Choroid plexus epithelial cell (primary cell): Measurements from ENCODE around the gene TNS1.

Source experiments
- DNase-seq: peaks from one replicate; pipeline ENCODE4 v3.0.0-alpha.2; 2010; ENCODE audit warnings: low read depth
- H3K4me3 ChIP-seq: 2 replicates; pipeline ENCODE4 v1.5.1; 2011; ENCODE audit warnings: low read depth, mild to moderate bottlenecking, control low read depth, low read length, moderate library complexity
- CTCF ChIP-seq: conservative IDR thresholded peaks from 2 replicates; pipeline ENCODE4 v1.5.1; 2011; ENCODE audit warnings: low read depth, mild to moderate bottlenecking, control low read depth, inconsistent platforms, low read length, moderate library complexity

TNS1 gene

GRCh38 chr2:217801711-217802110 lies 201.1 kb downstream of the TNS1 start:
- TF ChIP-seq CTCF, result no peak
- DNase-seq, result no peak
- no peak overlapping the region for H3K4me3 ChIP-seq

- DNase-seq, result no peak
- TF ChIP-seq CTCF, result no peak
- H3K4me3 ChIP-seq, result no peak overlapping the region
Observed at GRCh38 chr2:217801115-217801531, 201.7 kb downstream of the TNS1 start.

GRCh38 chr2:217800433-217801114 lies 202.2 kb downstream of the TNS1 start:
- TF ChIP-seq CTCF, result no peak
- no peak for DNase-seq
- H3K4me3 ChIP-seq, result no peak overlapping the region

- no peak overlapping the region for H3K4me3 ChIP-seq
- DNase-seq, result no peak
- TF ChIP-seq CTCF, result no peak
Observed at GRCh38 chr2:217799563-217800432, 203.0 kb downstream of the TNS1 start.

- H3K4me3 ChIP-seq, result no peak overlapping the region
- DNase-seq, result no peak
- TF ChIP-seq CTCF, result no peak
Observed at GRCh38 chr2:217798743-217799562, 203.8 kb downstream of the TNS1 start.

- TF ChIP-seq CTCF, result no peak
- DNase-seq, result no peak
- no peak overlapping the region for H3K4me3 ChIP-seq
Observed at GRCh38 chr2:217798191-217798590, 204.6 kb downstream of the TNS1 start.
